GM10266 (cell line): ENCODE data around the gene FOCAD.
A peak's percentile ranks its signal among the peaks of the same experiment; 100 is the strongest.

ENCODE experiments used
- DNase-seq: peaks from one replicate; pipeline ENCODE4 v3.0.0; 2012; ENCODE audit errors: extremely low spot score
- TF ChIP-seq, protein P1 (sequence below): IDR thresholded peaks from 2 replicates; pipeline ENCODE4 v1.5.1; 2012; ENCODE audit warnings: mild to moderate bottlenecking, low read depth; ENCODE audit not compliant: control insufficient read depth, insufficient read depth; ENCODE audit errors: missing control alignments

Gene FOCAD

DNA sequence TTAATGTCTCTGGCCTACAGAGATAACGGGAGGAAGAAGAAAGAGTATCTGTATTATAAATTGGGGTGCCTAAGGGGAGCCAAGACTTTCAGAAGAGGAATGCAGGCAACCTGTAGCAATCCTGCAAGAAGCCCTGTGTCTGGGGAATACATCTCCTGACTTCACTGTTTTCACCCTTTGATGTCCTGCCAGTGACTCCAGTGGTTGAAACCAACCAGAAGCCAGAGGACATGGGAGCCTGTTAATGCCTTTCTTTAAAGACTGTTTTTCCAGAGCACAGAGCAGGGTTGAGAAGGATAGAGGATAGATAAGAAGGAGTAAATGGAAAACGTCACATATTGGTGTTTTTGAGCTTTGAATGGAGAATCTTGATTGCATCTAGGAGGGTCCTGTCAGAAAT, 196.2 kb downstream of the FOCAD start:
- TF ChIP-seq, protein P1, sequence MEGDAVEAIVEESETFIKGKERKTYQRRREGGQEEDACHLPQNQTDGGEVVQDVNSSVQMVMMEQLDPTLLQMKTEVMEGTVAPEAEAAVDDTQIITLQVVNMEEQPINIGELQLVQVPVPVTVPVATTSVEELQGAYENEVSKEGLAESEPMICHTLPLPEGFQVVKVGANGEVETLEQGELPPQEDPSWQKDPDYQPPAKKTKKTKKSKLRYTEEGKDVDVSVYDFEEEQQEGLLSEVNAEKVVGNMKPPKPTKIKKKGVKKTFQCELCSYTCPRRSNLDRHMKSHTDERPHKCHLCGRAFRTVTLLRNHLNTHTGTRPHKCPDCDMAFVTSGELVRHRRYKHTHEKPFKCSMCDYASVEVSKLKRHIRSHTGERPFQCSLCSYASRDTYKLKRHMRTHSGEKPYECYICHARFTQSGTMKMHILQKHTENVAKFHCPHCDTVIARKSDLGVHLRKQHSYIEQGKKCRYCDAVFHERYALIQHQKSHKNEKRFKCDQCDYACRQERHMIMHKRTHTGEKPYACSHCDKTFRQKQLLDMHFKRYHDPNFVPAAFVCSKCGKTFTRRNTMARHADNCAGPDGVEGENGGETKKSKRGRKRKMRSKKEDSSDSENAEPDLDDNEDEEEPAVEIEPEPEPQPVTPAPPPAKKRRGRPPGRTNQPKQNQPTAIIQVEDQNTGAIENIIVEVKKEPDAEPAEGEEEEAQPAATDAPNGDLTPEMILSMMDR: no peak
- DNase-seq: no peak

DNA sequence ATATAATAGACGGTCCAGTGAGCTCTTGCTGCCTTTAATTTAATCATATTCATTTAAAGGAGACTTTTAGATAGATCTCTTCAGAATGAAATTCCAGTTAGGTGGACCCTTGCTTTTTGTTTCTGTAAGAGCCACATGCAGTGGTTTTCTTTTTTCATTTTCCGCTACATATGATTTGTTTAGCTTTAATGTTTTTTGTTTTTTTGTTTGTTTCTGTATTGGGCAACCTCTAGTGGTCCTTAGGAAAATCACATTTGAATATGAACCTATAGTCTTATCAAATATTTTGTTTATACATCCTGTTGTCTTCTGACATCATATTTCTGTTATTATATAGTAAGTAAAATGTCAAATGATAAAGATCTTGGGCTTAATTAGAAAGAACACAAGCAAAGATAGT, 196.6 kb downstream of the FOCAD start:
- DNase-seq: no peak

DNA sequence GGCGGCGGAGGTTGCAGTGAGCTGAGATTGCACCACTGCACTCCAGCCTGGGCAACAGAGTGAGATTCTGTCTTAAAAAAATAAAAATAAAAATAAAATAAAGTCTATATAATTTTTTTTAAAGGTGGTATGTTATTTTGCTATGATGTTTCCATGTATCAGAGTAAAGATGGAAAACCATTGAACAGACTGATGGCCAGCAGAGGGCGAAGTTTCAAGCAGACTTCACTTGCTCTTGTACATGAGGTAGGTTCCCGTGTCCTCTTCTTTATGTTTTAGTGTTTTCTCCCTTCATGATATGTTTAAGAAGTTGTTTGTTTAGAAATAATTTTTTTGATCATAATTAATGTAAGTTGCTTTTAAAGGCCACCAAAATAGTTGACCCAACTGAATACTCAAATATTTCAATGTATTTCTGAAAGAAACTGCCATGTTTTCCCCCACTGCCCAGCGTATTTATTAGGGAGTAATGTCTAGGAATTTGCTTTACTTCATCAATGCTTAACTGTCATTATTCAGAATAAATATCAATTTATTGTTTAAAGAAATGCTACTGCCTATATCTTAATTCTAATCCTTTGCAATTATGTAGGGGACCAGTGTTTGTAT, 201.0 kb downstream of the FOCAD start:
- peak; percentile 12 for DNase-seq

More for the DNA sequence above, 196.6 kb downstream of the FOCAD start:
- TF ChIP-seq, protein P1: no peak

DNA sequence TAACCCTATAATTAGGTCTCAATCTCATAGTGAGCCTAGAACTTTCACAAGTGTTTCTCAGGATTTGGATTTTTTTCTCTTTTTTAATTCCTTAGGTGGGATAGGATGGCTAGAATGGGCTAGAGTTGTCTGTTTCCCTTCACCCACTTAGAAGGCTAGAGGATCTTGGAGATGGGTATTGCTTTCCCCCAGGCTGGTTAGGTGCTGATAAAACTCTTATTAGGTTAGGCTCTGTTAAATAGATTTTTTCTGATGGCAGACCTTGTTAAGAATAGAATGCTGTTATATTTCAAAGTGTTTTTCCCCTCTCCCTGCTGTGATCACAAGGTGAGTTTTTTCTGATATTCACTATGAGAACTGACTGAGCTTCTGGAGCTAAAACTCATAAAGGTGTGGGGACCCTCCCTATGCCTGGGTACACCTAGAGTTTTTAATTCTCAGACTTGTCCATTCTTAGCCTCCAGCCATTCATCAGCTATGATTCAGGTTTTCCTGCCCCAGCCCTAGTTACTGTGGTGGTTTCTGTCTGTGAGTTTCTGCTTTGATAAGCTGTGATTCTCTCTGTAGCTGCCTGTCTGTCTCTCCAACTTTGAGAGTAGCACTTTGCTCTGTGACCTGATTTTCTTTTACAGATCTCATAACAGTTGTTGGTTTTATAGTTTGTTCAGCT, 215.0 kb downstream of the FOCAD start:
- TF ChIP-seq, protein P1: no peak
- DNase-seq: no peak

More for the DNA sequence above, 201.0 kb downstream of the FOCAD start:
- TF ChIP-seq, protein P1: peak; percentile 45

DNA sequence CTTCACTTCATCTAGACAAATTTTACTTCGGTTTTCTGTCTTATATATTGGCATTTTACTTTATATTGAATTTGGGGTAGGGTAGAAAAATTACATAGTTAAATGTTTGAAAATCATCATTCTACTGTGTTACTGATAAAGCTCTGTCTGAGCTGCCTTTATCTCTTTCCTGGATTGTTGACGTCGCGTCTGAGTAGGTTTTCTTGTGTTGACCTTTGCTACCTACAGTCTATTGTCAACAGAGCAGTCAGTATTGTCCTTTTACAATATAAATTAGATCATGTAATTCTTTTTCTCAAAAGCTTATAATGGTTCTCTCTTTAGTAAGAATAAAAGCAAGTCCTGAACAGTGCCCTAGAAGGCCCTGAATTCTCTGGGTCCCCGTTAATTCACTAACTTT, 219.2 kb downstream of the FOCAD start:
- DNase-seq: no peak
- TF ChIP-seq, protein P1: no peak

DNA sequence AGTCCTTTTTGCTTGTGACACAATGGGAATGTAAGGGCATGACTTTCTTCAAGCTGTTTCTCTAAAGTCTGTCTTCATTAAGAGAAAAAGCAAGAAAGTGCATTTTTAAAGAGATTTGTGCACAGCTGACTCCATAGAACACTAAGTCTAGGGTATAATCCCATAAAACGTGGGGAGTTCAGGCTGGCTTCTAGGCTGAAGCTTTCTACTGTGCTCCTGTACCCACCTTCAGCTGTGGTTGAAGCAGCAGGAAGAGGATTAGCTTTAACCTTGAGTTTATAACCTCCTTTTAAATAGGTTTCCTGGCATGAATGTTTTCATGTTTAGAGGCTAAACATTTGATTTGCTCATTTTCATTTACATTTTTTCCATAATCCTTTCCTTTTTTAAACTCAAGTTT, 220.9 kb downstream of the FOCAD start:
- no peak for DNase-seq
- TF ChIP-seq, protein P1: no peak

DNA sequence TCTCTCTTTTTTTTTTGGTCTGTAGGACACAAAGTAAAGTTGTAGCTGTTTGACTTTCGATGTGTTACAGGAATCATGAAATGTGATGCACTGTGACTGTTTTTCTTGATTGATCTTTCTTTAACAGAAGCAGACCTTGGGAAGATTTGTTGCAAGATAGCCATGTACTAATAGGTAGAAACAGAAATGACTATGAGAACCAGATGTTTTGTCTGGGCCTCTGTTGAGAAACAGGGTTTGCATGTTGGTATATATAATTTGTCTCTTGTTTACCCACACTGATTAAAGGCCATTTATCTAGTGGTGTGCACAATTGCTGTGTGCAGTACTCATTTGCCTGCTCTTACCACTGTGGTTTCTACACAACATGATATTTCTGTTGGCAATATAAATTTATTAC, 222.3 kb downstream of the FOCAD start:
- no peak for DNase-seq
- TF ChIP-seq, protein P1: no peak
